Smooth muscle cell (in vitro differentiated cells): ENCODE data around the gene GLP1R. TPM values are rescaled to one million over a fixed set of nuclear protein-coding genes. Genes with fewer than 3 reads are reported as not detected.

Source experiments
- DNase-seq: peaks from one replicate; lab custom pipeline; 2025; ENCODE audit not compliant: unreplicated experiment; lab: John Stamatoyannopoulos, UW
- H2AFZ ChIP-seq: fragments of 200-600 bp; sonication (generic); 2 replicates; pipeline ENCODE4 v1.6.0; 2016; ENCODE audit warnings: antibody characterized with exemption, low read depth, mild to moderate bottlenecking
- H3F3A ChIP-seq: fragments of 200-600 bp; sonication (generic); 2 replicates; pipeline ENCODE4 v1.6.0; 2017; ENCODE audit warnings: antibody characterized with exemption, low read depth
- H3K27ac ChIP-seq: fragments of 200-600 bp; sonication (generic); 2 replicates; pipeline ENCODE4 v1.5.1; 2016; ENCODE audit warnings: low read depth, mild to moderate bottlenecking
- H3K27me3 ChIP-seq: fragments of 200-600 bp; sonication (generic); 2 replicates; pipeline ENCODE4 v1.6.1; 2016; ENCODE audit warnings: low read depth, mild to moderate bottlenecking
- H3K36me3 ChIP-seq: fragments of 200-600 bp; sonication (generic); 2 replicates; pipeline ENCODE4 v1.5.1; 2016; ENCODE audit warnings: low read depth
- H3K4me1 ChIP-seq: fragments of 200-600 bp; sonication (generic); 2 replicates; pipeline ENCODE4 v1.5.1; 2016; ENCODE audit warnings: low read depth
- H3K4me2 ChIP-seq: fragments of 200-600 bp; sonication (generic); 2 replicates; pipeline ENCODE4 v1.6.0; 2016; ENCODE audit warnings: mild to moderate bottlenecking
- H3K4me3 ChIP-seq: fragments of 200-600 bp; sonication (generic); 2 replicates; pipeline ENCODE4 v1.5.1; 2016; ENCODE audit warnings: mild to moderate bottlenecking
- H3K79me2 ChIP-seq: fragments of 200-600 bp; sonication (generic); 2 replicates; pipeline ENCODE4 v1.6.0; 2016; ENCODE audit warnings: low read depth, mild to moderate bottlenecking
- H3K9ac ChIP-seq: fragments of 200-600 bp; sonication (generic); 2 replicates; pipeline ENCODE4 v1.6.0; 2016; ENCODE audit warnings: low read depth
- H3K9me3 ChIP-seq: fragments of 200-600 bp; sonication (generic); replicated peaks from 2 replicates; pipeline ENCODE4 v1.5.1; 2016; ENCODE audit warnings: low read depth
- H4K20me1 ChIP-seq: fragments of 200-600 bp; sonication (generic); 2 replicates; pipeline ENCODE4 v1.6.0; 2016; ENCODE audit warnings: low read depth
- WGBS: methylation state at CpG from one replicate; pipeline ENCODE4 v1.1.7; 2016; ENCODE audit warnings: low lambda C conversion rate; 5-methylcytosine and 5-hydroxymethylcytosine counted together
- polyA plus RNA-seq: library from polyadenylated mRNA; unstranded; fragments of >200 nt; fragmentation: Nextera tagmentation; extraction: Ambion mirVana; gene quantifications from 2 replicates; pipeline ENCODE4 v1.2.1, GENCODE V29; 2016
- total RNA-seq: library from RNA; depleted of rRNA; stranded (reverse); fragments of >200 nt; gene quantifications from 2 replicates; pipeline ENCODE4 v1.2.3, GENCODE V29; 2014
- TF ChIP-seq, protein P1 (sequence below): fragments of 200-600 bp; sonication (generic); IDR thresholded peaks from 2 replicates; pipeline ENCODE4 v1.5.1; 2017; ENCODE audit warnings: borderline replicate concordance, mild to moderate bottlenecking, antibody characterized with exemption; ENCODE audit not compliant: insufficient read depth, poor library complexity, severe bottlenecking

Gene GLP1R
- total and polyA plus RNA-seq, 2 experiments from 2014 or later, result not detected

DNA sequence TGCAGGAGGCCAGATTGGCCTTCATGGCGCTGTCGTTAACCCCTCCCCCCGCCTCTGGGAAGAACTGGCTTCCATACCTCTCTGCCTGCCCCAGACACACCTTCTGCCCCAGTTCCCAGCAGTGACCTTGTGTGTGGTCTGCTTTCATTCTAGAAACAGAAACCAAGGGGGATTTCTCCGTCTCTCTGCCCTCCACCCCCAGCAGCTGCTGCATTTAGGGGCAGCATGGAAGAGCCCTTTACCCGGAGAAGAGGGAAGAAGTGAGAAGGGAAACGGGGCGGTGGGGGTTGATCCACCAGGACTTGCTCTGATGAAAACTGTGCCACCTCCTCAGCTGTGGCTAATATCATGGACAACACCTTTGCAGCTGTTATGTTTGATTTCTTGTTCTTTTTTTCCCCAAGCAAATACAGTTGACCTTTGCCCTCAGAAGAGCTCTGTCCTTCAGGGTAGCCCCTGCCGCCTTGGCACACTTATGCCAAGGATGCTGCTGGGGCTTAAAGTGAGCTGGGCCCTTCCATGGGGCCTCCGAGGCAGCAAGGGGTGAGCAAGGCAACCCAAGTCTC lies 6.1 kb downstream of the GLP1R start:
- H3K4me1 ChIP-seq, result no peaks in the 10 kb centered on the region
- no peak overlapping the region for H3K4me2 ChIP-seq
- peaks cover 65% of the 10 kb centered on the region for H3K27me3 ChIP-seq
- 79% methylated on average over 9 of the region's 9 CpGs for WGBS
- H3F3A ChIP-seq, result no peaks in the 10 kb centered on the region
- TF ChIP-seq, protein P1, sequence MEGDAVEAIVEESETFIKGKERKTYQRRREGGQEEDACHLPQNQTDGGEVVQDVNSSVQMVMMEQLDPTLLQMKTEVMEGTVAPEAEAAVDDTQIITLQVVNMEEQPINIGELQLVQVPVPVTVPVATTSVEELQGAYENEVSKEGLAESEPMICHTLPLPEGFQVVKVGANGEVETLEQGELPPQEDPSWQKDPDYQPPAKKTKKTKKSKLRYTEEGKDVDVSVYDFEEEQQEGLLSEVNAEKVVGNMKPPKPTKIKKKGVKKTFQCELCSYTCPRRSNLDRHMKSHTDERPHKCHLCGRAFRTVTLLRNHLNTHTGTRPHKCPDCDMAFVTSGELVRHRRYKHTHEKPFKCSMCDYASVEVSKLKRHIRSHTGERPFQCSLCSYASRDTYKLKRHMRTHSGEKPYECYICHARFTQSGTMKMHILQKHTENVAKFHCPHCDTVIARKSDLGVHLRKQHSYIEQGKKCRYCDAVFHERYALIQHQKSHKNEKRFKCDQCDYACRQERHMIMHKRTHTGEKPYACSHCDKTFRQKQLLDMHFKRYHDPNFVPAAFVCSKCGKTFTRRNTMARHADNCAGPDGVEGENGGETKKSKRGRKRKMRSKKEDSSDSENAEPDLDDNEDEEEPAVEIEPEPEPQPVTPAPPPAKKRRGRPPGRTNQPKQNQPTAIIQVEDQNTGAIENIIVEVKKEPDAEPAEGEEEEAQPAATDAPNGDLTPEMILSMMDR, result no peak
- no peaks in the 10 kb centered on the region for H3K79me2 ChIP-seq
- no peaks in the 10 kb centered on the region for H3K36me3 ChIP-seq
- H3K9ac ChIP-seq, result no peak overlapping the region
- H3K9me3 ChIP-seq, result no peaks in the 10 kb centered on the region
- no peak overlapping the region for H2AFZ ChIP-seq
- no peak for DNase-seq
- no peaks in the 10 kb centered on the region for H4K20me1 ChIP-seq
- H3K27ac ChIP-seq, result no peak overlapping the region
- H3K4me3 ChIP-seq, result no peak overlapping the region

DNA sequence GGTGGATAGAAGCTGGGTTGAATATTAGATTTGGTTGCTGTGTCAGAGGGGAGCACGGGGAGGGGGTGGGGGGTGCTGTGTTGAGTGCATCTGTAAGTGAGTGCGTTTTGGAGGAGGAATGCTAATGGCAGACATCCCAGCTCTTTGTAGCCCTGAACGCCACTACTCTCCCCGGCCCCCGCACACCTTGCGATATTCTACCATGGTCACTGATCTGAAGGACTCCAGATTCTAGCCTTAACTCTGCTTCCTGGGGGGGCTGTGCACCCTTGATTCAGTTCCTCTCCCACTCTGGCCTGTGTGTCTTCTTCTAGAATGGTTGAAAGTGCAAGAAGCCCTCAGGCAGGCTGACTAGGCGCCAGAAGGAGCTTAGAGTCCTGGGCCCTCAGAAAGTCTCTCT lies 7.1 kb downstream of the GLP1R start:
- no peak overlapping the region for H3K4me2 ChIP-seq
- TF ChIP-seq, protein P1, result no peak
- peaks cover 63% of the 10 kb centered on the region for H3K27me3 ChIP-seq
- H3K9ac ChIP-seq, result no peak overlapping the region
- no peak overlapping the region for H3K27ac ChIP-seq
- H2AFZ ChIP-seq, result no peak overlapping the region
- no peaks in the 10 kb centered on the region for H3K9me3 ChIP-seq
- no peaks in the 10 kb centered on the region for H3K79me2 ChIP-seq
- 90% methylated on average over 7 of the region's 7 CpGs for WGBS
- H4K20me1 ChIP-seq, result no peaks in the 10 kb centered on the region
- no peaks in the 10 kb centered on the region for H3K36me3 ChIP-seq
- no peak overlapping the region for H3K4me3 ChIP-seq
- no peak for DNase-seq
- H3F3A ChIP-seq, result no peaks in the 10 kb centered on the region
- H3K4me1 ChIP-seq, result no peaks in the 10 kb centered on the region

DNA sequence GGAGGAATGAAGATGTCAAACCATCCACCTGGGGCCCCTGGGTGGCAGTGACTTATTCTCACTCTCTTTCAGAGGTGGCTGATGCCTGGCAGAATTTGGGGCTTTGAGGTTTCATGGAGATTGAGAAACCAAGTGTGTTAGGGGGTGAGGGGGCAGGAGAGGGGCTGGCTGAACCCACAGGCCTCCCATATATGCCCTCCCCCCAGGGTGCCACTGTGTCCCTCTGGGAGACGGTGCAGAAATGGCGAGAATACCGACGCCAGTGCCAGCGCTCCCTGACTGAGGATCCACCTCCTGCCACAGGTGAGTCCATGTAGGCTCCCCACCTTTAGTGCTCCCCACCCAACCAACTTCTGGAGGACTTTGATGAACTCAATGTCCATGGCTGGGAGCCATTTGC lies 7.6 kb downstream of the GLP1R start:
- no peak overlapping the region for H2AFZ ChIP-seq
- H4K20me1 ChIP-seq, result no peaks in the 10 kb centered on the region
- H3K4me3 ChIP-seq, result no peak overlapping the region
- no peak overlapping the region for H3K27ac ChIP-seq
- no peaks in the 10 kb centered on the region for H3K36me3 ChIP-seq
- peaks cover 63% of the 10 kb centered on the region for H3K27me3 ChIP-seq
- no peaks in the 10 kb centered on the region for H3K4me1 ChIP-seq
- 89% methylated on average over 4 of the region's 5 CpGs for WGBS
- no peaks in the 10 kb centered on the region for H3K9me3 ChIP-seq
- H3K4me2 ChIP-seq, result no peak overlapping the region
- no peak for DNase-seq
- no peaks in the 10 kb centered on the region for H3F3A ChIP-seq
- no peaks in the 10 kb centered on the region for H3K79me2 ChIP-seq
- H3K9ac ChIP-seq, result no peak overlapping the region
- TF ChIP-seq, protein P1, result no peak

DNA sequence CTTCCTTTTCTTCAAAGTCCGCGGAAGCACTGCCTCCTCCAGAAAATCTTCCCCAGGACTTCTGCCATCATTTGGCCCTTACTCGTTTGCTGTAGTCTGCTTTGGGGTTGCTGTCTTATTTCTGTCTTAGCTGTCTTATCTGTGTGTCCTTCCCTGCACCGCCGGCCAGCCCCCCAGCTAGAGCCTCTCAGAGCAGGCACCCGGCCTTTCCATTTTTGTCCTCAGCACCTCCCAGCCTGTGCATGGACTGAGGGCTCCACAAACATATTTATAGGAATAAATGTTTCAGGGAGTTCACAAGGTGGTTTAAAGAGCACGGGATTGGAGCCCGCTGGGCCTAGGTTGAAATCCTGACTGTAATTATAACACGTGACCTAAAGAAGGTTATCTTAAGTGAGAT lies 8.1 kb downstream of the GLP1R start:
- H3K27ac ChIP-seq, result no peak overlapping the region
- H3K4me2 ChIP-seq, result no peak overlapping the region
- H3K36me3 ChIP-seq, result no peaks in the 10 kb centered on the region
- no peaks in the 10 kb centered on the region for H3K79me2 ChIP-seq
- no peak for DNase-seq
- H2AFZ ChIP-seq, result no peak overlapping the region
- H3K4me1 ChIP-seq, result no peaks in the 10 kb centered on the region
- H3K9ac ChIP-seq, result no peak overlapping the region
- H3K9me3 ChIP-seq, result no peaks in the 10 kb centered on the region
- WGBS, result 89% methylated on average over 9 of the region's 9 CpGs
- H3K27me3 ChIP-seq, result peaks cover 62% of the 10 kb centered on the region
- TF ChIP-seq, protein P1, result no peak
- no peaks in the 10 kb centered on the region for H4K20me1 ChIP-seq
- no peak overlapping the region for H3K4me3 ChIP-seq
- H3F3A ChIP-seq, result no peaks in the 10 kb centered on the region
